Caco-2 (cell line): Measurements from ENCODE around the gene SSRP1. TPM values are rescaled to one million over a fixed set of nuclear protein-coding genes. Genes with fewer than 3 reads are reported as not detected.

Source experiments
- BruUV-seq: library from RNA; stranded (reverse); fragments of 400-500 nt; replicated peaks from 2 replicates; lab custom pipeline; 2021; lab: Mats Ljungman, UMichigan
- CTCF ChIA-PET: fragments of 300-600 bp; sonication (Branson Sonifier 250); formaldehyde crosslinking; loops from one replicate; lab custom pipeline; 2022; ENCODE audit warnings: antibody characterized with exemption; lab: Charles Lee
- POLR2A ChIA-PET: fragments of 300-600 bp; sonication (Branson Sonifier 250); formaldehyde crosslinking; loops from one replicate; lab custom pipeline; 2022; ENCODE audit warnings: antibody characterized with exemption; lab: Charles Lee
- DNase-seq, 2 experiments: peaks; one replicate each; pipeline versions ENCODE4 v3.0.0 to v3.0.0-alpha.2; 2020 to 2022
- H3K27me3 ChIP-seq: replicated peaks from 2 replicates; pipeline ENCODE4 v1.6.0; 2011; ENCODE audit warnings: low read length; ENCODE audit not compliant: control insufficient read depth, insufficient read depth
- H3K36me3 ChIP-seq: 2 replicates; pipeline ENCODE4 v1.5.1; 2011; ENCODE audit warnings: low read length; ENCODE audit not compliant: control insufficient read depth, insufficient read depth
- H3K4me1 ChIP-seq: fragments of 250-450 bp; sonication (Bioruptor Pico); 2 replicates; pipeline ENCODE4 v1.5.1; 2020; ENCODE audit warnings: mild to moderate bottlenecking
- H3K4me3 ChIP-seq: 2 replicates; pipeline ENCODE4 v1.5.1; 2011; ENCODE audit warnings: low read depth, mild to moderate bottlenecking, control low read depth, low read length
- H3K9me3 ChIP-seq: fragments of 250-450 bp; sonication (Bioruptor Pico); 2 replicates; pipeline ENCODE4 v1.5.1; 2020; ENCODE audit warnings: mild to moderate bottlenecking, moderate library complexity
- H3K27ac Mint-ChIP-seq: one replicate; pipeline ENCODE4 v1.8.0; 2022; ENCODE audit warnings: mixed read lengths; ENCODE audit not compliant: unreplicated experiment
- H3K27me3 Mint-ChIP-seq: one replicate; pipeline ENCODE4 v1.8.0; 2022; ENCODE audit warnings: mixed read lengths; ENCODE audit not compliant: insufficient read depth, unreplicated experiment
- H3K36me3 Mint-ChIP-seq: one replicate; pipeline ENCODE4 v1.8.0; 2022; ENCODE audit warnings: mild to moderate bottlenecking, mixed read lengths; ENCODE audit not compliant: insufficient read depth, unreplicated experiment
- H3K4me1 Mint-ChIP-seq: one replicate; pipeline ENCODE4 v1.8.0; 2022; ENCODE audit warnings: low read depth, mixed read lengths; ENCODE audit not compliant: unreplicated experiment
- H3K4me3 Mint-ChIP-seq: one replicate; pipeline ENCODE4 v1.8.0; 2022; ENCODE audit warnings: mild to moderate bottlenecking, moderate library complexity, mixed read lengths; ENCODE audit not compliant: unreplicated experiment
- H3K9me3 Mint-ChIP-seq: one replicate; pipeline ENCODE4 v1.8.0; 2022; ENCODE audit warnings: mixed read lengths; ENCODE audit not compliant: unreplicated experiment
- intact Hi-C: fragments of 100-400 bp; cut with micrococcal nuclease; formaldehyde crosslinking; loops from one replicate; pipeline ENCODE4 v1.10.0; 2022; ENCODE audit not compliant: unreplicated experiment
- total RNA-seq: library from RNA; stranded (reverse); gene quantifications from 2 replicates; pipeline ENCODE4 v1.2.3, GENCODE V29; 2022
- TF ChIP-seq, protein P1 (sequence below), 2 experiments: fragments of 200-600 bp in 1 of 2; IDR thresholded peaks; 1 replicate in 1 of 2; 2 replicates in 1 of 2; pipeline versions ENCODE4 v1.5.1 to v1.8.0; 2011 to 2022; ENCODE audit warnings: antibody characterized with exemption in 1 of 2, control low read depth in 1 of 2, inconsistent platforms in 1 of 2, low read depth in 1 of 2, low read length in 1 of 2, mild to moderate bottlenecking in 1 of 2, moderate library complexity in 1 of 2; ENCODE audit not compliant: insufficient read depth in 1 of 2, severe bottlenecking in 1 of 2, unreplicated experiment in 1 of 2

SSRP1 gene
- total RNA-seq, 1 experiment from 2014 or later, result 212 TPM

DNA sequence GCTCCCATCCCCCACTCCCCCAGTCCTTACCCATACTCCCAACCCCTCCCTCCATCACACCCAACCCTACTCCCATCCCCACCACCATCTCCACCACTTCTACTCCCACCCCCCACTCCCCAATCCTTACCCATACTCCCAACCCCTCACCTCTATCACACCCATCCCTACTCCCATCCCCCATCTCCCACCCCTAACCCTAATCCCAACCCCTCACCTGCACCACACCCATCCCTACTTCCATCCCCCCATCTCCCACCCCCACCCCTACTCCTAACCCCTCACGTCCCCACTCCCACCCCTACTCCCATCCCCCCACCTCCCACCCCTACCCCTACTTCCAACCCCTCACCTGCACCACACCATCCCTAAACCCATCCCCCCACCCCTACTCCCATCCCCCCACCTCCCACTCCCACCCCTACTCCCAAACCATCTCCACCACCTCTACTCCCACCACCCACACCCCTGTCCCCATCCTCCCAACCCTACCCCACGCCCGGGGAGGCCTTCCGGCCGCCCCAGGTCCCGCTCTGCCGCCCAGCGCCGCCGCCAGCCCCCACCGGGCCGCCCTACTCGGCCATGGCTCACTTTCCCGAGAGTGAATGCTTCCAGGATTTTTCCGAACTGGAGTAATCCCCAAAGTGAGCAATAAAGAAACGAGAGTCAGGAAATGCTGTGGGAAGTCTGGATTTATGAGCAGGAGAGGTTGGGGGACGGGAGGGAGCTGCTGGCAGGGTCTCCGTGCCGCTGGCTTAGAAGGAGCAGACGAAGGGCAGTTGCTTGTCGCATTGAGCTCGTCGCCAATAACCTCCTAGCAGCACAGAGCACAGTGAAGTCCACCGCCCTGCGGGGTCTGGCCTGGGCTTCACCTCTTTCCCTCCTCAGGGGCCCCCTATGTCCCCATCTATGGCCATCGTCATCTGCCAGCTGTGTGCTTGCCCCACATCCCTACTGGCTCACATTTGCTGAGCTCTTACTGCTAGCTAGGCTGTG, 40.7 kb upstream of the SSRP1 start:
- Mint-ChIP-seq H3K4me1 (no peaks in the 10 kb centered on the region), H3K27ac (no peak overlapping the region), H3K36me3 (no peaks in the 10 kb centered on the region), H3K9me3 (no peaks in the 10 kb centered on the region), H3K4me3 (no peak overlapping the region), H3K27me3 (peaks cover 6% of the 10 kb centered on the region)
- H3K4me3 ChIP-seq, result no peak overlapping the region
- ChIA-PET POLR2A (no interaction called here), CTCF (no interaction called here)
- no peaks in the 10 kb centered on the region for H3K9me3 ChIP-seq
- BruUV-seq, result no TSS peak
- no peaks in the 10 kb centered on the region for H3K4me1 ChIP-seq
- no peaks in the 10 kb centered on the region for H3K36me3 ChIP-seq
- TF ChIP-seq, protein P1, sequence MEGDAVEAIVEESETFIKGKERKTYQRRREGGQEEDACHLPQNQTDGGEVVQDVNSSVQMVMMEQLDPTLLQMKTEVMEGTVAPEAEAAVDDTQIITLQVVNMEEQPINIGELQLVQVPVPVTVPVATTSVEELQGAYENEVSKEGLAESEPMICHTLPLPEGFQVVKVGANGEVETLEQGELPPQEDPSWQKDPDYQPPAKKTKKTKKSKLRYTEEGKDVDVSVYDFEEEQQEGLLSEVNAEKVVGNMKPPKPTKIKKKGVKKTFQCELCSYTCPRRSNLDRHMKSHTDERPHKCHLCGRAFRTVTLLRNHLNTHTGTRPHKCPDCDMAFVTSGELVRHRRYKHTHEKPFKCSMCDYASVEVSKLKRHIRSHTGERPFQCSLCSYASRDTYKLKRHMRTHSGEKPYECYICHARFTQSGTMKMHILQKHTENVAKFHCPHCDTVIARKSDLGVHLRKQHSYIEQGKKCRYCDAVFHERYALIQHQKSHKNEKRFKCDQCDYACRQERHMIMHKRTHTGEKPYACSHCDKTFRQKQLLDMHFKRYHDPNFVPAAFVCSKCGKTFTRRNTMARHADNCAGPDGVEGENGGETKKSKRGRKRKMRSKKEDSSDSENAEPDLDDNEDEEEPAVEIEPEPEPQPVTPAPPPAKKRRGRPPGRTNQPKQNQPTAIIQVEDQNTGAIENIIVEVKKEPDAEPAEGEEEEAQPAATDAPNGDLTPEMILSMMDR (IDR thresholded peaks at IDR 0.05; ENCODE audit: insufficient read depth in 1 of 2, low read depth in 1 of 2, low read length in 1 of 2, severe bottlenecking in 1 of 2, unreplicated experiment in 1 of 2), result no peak
- no peaks in the 10 kb centered on the region for H3K27me3 ChIP-seq
- intact Hi-C loops, result no loop called here
- no peak for DNase-seq

DNA sequence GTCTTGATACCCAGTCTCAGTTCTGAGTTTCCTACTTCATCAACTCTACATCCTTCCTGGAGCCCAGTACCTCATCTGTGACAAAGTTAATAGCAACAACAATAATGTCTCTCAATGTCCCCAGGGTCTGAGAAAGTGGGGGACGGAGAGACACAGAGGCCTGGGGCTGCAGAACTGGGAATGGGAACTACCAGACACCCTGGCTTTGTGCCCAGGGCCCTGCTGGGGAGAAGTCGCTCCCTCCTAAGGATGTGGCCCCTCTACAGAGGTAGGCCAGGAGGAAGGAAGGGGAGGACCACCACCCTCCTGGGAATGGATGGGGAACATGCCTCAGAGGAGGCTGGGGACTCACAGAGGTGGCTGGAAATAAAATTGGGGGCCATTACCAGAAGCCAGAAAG, 39.8 kb upstream of the SSRP1 start:
- peaks cover 6% of the 10 kb centered on the region for H3K27me3 Mint-ChIP-seq
- intact Hi-C loops, result no loop called here
- CTCF ChIA-PET, result no interaction called here
- H3K27ac Mint-ChIP-seq, result no peak overlapping the region
- DNase-seq, result no peak
- POLR2A ChIA-PET, result no interaction called here
- TF ChIP-seq, protein P1 (IDR thresholded peaks at IDR 0.05; ENCODE audit: insufficient read depth in 1 of 2, low read depth in 1 of 2, low read length in 1 of 2, severe bottlenecking in 1 of 2, unreplicated experiment in 1 of 2), result no peak
- H3K4me3 Mint-ChIP-seq, result no peak overlapping the region
- no TSS peak for BruUV-seq
- H3K36me3 Mint-ChIP-seq, result no peaks in the 10 kb centered on the region
- Histone ChIP-seq H3K4me1 (no peaks in the 10 kb centered on the region), H3K9me3 (no peaks in the 10 kb centered on the region), H3K36me3 (no peaks in the 10 kb centered on the region), H3K4me3 (no peak overlapping the region), H3K27me3 (no peaks in the 10 kb centered on the region)
- H3K4me1 Mint-ChIP-seq, result no peaks in the 10 kb centered on the region
- no peaks in the 10 kb centered on the region for H3K9me3 Mint-ChIP-seq

DNA sequence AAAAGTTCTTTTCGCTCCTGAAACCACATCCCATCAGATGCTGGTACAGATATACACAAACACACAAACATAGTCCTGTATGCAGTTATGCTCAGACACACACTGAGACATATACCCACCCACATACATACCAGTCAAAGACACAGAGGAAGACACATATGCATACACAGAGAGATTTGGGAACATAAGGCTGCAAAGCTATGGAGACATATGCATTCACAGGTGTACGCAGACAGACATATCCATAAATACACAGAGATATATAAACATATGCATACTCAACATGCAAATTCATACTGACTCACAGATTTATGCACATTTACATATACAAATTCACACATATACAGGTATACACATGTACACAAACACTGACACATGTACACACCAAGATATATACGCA, 39.3 kb upstream of the SSRP1 start:
- Mint-ChIP-seq H3K4me3 (no peak overlapping the region), H3K27ac (no peak overlapping the region), H3K9me3 (no peaks in the 10 kb centered on the region), H3K36me3 (no peaks in the 10 kb centered on the region), H3K27me3 (peaks cover 3% of the 10 kb centered on the region), H3K4me1 (no peaks in the 10 kb centered on the region)
- Histone ChIP-seq H3K9me3 (no peaks in the 10 kb centered on the region), H3K36me3 (no peaks in the 10 kb centered on the region), H3K4me1 (no peaks in the 10 kb centered on the region), H3K4me3 (no peak overlapping the region), H3K27me3 (no peaks in the 10 kb centered on the region)
- CTCF ChIA-PET, result no interaction called here
- TF ChIP-seq, protein P1 (IDR thresholded peaks at IDR 0.05; ENCODE audit: insufficient read depth in 1 of 2, low read depth in 1 of 2, low read length in 1 of 2, severe bottlenecking in 1 of 2, unreplicated experiment in 1 of 2), result no peak
- BruUV-seq, result no TSS peak
- intact Hi-C loops, result no loop called here
- POLR2A ChIA-PET, result no interaction called here
- DNase-seq, result no peak
